ENCODE results near the gene HBA2.
"Not testable (repeated sequence)": the region's sequence is repeated elsewhere in the genome, so short reads cannot be mapped to it uniquely, and the experiment has no call there.

HBA2 gene

GRCh38 chr16:159136-159849 lies 13.4 kb upstream of the HBA2 start:
- no peak for DNase-seq

DNA sequence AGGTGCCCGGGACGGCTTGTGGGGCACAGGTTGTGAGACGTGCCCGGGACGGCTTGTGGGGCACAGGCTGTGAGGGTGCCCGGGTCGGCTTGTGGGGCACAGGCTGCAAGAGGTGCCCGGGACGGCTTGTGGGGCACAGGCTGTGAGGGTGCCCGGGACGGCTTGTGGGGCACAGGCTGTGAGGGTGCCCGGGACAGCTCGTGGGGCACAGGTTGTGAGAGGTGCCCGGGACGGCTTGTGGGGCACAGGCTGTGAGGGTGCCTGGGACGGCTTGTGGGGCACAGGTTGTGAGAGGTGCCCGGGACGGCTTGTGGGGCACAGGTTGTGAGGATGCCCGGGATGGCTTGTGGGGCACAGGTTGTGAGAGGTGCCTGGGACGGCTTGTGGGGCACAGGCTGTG lies 12.4 kb upstream of the HBA2 start:
- not testable (repeated sequence) for DNase-seq

GRCh38 chr16:160691-161190 lies 11.9 kb upstream of the HBA2 start:
- DNase-seq, result no peak

DNA sequence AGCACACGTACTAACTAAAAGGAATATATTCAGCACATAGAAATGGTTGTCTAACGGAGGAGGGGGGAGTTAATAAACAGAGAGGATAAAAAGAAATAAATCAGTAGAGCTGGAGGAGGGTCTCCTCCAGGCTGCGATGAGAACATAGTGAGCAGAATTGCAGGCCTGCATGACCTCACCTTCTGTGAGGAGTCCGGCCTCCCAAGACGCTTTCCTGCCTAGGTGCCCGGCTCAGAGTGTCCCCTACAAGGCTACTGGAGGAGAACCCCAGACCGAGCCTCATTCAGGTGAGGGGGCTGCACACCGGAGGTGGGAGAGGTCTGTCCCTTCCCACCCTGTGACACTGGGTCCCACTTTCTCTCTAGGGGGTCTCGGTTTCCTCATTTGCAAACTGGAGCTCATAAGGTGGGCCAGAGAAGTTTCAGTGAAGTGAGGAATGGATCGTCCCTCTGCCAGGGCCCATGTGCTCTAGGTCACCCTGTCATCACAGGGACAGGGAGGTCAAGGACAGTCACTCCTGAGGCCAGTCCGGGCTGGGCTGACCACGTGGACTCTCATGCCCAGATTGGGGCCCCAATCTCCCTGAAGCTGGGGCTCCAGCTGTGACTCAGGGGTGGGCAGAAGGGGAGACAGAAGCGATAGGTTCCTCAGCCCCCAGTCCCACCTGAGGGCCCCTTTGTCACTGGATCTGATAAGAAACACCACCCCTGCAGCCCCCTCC lies 10.2 kb upstream of the HBA2 start:
- DNase-seq, result no peak

GRCh38 chr16:163139-163538 lies 9.5 kb upstream of the HBA2 start:
- DNase-seq, result not testable (repeated sequence)

GRCh38 chr16:163696-164095 lies 9.0 kb upstream of the HBA2 start:
- DNase-seq, result not testable (repeated sequence)

DNA sequence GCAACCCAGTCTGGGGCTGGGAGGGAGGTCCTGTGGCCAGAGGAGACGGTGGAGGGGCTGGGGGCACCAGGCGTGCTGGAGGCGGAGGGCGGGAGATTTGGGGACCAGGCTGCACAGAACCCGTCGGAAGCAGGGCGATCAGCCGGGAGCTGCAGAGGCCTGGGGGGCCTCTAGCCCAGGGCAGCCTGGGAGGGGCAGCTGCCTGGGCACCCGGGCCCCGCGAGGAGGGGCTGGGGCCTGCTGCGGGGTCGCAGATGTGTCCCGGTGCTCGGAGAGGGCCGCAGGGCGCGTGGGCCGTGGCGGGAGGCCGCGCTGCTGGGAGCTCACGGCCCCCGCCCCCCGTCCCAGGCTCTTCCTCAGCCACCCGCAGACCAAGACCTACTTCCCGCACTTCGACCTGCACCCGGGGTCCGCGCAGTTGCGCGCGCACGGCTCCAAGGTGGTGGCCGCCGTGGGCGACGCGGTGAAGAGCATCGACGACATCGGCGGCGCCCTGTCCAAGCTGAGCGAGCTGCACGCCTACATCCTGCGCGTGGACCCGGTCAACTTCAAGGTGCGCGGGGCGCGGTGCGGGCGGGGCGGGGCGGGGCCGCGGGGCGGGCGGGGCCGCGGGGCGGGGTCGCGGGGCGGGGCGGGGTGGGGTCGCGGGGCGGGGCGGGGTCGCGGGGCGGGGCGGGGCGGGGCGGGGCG lies 8.4 kb upstream of the HBA2 start:
- DNase-seq, result not testable (repeated sequence)

- DNase-seq, result no peak
These were observed 7.7 kb upstream of the HBA2 start for GRCh38 chr16:164827-165538.

- DNase-seq, result no peak
These were observed 6.9 kb upstream of the HBA2 start, which contains the start of gene HBM for GRCh38 chr16:165539-166374. TSS of gene HBM (plus strand) at chr16:165978. CDS start at chr16:165998, 20 bp downstream.

DNA sequence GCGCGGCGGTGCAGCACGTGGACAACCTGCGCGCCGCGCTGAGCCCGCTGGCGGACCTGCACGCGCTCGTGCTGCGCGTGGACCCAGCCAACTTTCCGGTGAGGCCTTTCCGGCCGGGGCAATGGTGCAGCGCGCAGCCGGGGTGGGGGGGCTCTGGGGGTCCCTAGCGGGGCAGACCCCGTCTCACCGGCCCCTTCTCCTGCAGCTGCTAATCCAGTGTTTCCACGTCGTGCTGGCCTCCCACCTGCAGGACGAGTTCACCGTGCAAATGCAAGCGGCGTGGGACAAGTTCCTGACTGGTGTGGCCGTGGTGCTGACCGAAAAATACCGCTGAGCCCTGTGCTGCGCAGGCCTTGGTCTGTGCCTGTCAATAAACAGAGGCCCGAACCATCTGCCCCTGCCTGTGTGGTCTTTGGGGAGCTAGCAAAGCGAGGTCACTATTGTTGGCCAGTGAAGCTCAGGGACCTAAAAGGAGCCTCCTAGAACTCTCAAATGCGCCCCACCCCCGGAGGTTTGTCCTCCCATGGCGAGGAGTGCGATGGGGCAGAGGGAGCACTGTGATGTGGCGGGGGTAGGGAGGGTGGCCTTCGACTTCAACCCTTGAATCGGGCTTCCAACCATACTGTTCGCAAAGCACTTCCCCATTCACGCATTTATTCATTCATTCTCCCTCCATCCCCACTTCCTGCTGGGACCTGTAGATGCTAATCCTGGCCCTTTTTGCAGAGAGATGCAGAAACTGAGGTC lies 6.1 kb upstream of the HBA2 start:
- DNase-seq, result no peak

DNA sequence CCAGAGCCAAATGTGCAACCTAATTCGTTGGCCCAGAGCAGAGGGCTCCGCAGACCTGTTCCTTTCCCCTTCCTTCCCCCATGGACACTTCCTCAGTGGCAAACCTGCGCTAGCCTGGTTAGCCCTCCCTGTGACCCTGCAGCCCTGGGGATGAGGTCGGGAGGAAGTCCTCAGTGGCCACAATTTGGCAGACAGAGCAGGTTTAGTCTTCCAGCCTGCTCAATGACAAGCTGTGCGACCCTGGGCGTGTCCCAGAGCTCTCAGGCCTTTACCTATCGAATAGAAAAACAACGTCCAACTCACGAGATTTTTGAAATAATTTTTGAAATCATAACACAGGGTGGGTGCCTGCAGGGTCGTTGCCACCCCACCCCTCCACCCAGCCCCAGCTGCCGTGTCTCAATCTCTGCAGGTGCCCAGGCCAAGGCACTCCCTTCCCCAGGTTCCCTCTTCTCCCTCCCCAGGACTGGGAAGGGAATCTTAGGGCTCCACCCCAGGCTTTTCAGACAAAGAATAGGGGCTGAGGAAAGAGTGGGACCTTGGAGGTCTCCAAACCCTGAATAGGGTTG lies 5.5 kb upstream of the HBA2 start:
- no peak for DNase-seq

- DNase-seq, result peak; percentile 25
These were observed 4.3 kb upstream of the HBA2 start for GRCh38 chr16:168424-168823.

GRCh38 chr16:169014-169413 lies 3.7 kb upstream of the HBA2 start:
- no peak for DNase-seq

- DNase-seq, result not testable (repeated sequence)
These were observed 2.6 kb upstream of the HBA2 start for GRCh38 chr16:170088-170507.

GRCh38 chr16:170788-171187 lies 1.9 kb upstream of the HBA2 start:
- no peak for DNase-seq

GRCh38 chr16:173211-173854 lies 657 bp downstream of the HBA2 start:
- DNase-seq, result not testable (repeated sequence)

DNA sequence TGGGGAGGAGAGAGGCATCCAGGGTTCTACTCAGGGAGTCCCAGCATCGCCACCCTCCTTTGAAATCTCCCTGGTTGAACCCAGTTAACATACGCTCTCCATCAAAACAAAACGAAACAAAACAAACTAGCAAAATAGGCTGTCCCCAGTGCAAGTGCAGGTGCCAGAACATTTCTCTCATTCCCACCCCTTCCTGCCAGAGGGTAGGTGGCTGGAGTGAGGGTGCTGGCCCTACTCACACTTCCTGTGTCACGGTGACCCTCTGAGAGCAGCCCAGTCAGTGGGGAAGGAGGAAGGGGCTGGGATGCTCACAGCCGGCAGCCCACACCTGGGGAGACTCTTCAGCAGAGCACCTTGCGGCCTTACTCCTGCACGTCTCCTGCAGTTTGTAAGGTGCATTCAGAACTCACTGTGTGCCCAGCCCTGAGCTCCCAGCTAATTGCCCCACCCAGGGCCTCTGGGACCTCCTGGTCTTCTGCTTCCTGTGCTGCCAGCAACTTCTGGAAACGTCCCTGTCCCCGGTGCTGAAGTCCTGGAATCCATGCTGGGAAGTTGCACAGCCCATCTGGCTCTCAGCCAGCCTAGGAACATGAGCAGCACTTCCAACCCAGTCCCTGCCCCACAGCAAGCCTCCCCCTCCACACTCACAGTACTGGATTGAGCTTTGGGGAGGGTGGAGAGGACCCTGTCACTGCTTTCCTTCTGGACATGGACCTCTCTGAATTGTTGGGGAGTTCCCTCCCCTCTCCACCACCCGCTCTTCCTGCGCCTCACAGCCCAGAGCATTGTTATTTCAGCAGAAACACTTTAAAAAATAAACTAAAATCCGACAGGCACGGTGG lies 1.5 kb downstream of the HBA2 start:
- not testable (repeated sequence) for DNase-seq

DNA sequence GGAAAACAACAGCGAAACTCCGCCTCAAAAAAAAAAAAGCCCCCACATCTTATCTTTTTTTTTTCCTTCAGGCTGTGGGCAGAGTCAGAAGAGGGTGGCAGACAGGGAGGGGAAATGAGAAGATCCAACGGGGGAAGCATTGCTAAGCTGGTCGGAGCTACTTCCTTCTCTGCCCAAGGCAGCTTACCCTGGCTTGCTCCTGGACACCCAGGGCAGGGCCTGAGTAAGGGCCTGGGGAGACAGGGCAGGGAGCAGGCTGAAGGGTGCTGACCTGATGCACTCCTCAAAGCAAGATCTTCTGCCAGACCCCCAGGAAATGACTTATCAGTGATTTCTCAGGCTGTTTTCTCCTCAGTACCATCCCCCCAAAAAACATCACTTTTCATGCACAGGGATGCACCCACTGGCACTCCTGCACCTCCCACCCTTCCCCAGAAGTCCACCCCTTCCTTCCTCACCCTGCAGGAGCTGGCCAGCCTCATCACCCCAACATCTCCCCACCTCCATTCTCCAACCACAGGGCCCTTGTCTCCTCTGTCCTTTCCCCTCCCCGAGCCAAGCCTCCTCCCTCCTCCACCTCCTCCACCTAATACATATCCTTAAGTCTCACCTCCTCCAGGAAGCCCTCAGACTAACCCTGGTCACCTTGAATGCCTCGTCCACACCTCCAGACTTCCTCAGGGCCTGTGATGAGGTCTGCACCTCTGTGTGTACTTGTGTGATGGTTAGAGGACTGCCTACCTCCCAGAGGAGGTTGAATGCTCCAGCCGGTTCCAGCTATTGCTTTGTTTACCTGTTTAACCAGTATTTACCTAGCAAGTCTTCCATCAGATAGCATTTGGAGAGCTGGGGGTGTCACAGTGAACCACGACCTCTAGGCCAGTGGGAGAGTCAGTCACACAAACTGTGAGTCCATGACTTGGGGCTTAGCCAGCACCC lies 2.6 kb downstream of the HBA2 start:
- no peak for DNase-seq

Data from DMS79 treated with DMSO at 0.1 percent for 48 hours (cell line).